Prostate gland (tissue), 2 donors: ENCODE results near the gene FCN1.

Experiments
- CTCF ChIP-seq, 4 experiments: fragments of 200-600 bp in 2 of 4; fragments of 450-650 bp in 2 of 4; sonication (generic) in 2 of 4; IDR thresholded peaks; 1 replicate in 3 of 4; 2 replicates in 1 of 4; pipeline ENCODE4 v1.5.1; 2016 to 2019; ENCODE audit warnings: antibody characterized with exemption in 4 of 4, mild to moderate bottlenecking in 2 of 4, moderate library complexity in 2 of 4
- POLR2AphosphoS5 ChIP-seq: sonication (generic); formaldehyde crosslinking; IDR thresholded peaks from one replicate; pipeline ENCODE4 v1.6.1; 2017; ENCODE audit warnings: antibody characterized with exemption

DNA sequence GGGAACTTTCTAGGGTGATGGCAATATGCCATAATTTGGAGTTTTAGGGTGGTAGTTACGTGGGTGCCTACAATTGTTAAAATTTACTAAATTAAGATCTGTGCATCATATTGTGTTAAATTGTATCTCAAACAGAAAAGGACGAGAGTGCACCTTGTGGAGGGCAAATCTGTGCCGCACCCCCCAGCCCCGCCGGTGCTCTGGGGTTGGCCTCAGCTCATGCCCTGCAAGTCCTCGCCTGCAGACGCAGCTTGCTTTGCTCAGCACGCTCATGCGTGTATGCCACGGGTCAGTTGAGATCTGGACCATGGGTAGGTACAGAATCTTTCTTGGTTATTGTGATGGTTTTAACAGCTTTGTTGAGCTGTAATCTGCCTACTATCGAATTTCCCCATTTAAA, 33.7 kb upstream of the FCN1 start:
- TF ChIP-seq CTCF (IDR thresholded peaks at IDR 0.05) (no peak), POLR2AphosphoS5 (no peak)
